Activated CD4-positive, alpha-beta T cell treated with anti-CD3 and anti-CD28 coated beads for 48 hours (primary cell): Measurements from ENCODE around the gene INSR.
"Not testable (repeated sequence)": the region's sequence is repeated elsewhere in the genome, so short reads cannot be mapped to it uniquely, and the experiment has no call there.

ENCODE experiments used
- DNase-seq: peaks from one replicate; pipeline ENCODE4 v3.0.0-alpha.2; 2020

The INSR gene

DNA sequence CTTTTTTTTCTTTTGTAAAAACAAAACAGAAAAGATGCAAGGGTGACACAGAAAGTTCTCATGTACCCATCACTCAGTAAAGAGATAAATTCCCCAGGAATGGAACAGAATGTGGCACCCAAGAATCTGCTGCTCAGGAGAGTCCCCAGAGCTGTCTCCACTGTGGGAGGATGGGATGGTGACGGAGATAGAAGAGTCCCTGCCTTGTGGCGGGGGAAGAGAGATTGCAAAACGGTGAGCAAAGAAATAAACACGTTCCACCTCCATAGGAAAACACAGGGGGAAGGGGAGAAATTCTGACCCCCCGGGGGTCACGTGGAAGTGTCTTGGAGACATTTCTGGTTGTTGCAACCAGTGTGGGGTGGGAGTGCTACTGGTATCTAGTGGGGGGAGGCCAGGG, 76.4 kb downstream of the INSR start:
- DNase-seq, result no peak

- peak; percentile 57 for DNase-seq
These were observed 77.8 kb downstream of the INSR start for GRCh38 chr19:7216373-7216902.

DNA sequence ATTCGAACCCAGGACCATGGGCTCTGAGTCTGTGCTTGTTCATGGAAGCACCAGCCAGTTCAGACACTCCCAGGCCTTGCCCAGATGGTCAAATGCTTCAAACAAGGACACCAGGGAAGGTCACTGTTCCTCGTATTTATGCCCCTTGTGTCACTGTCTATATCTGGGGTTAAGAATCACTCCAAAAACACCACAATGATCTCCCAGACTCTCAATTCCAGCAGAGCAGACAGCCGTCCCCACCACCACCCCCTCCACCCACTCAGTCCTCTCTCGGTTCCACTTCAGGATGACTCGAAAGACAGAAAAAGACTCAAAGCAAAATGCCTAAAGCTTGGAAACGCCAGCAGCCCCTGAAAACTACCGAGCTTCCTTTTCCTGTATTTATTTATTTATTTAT, 79.0 kb downstream of the INSR start:
- no peak for DNase-seq

GRCh38 chr19:7214324-7215089, 79.7 kb downstream of the INSR start:
- DNase-seq, result no peak

- peak; percentile 43 for DNase-seq
These were observed 80.4 kb downstream of the INSR start for GRCh38 chr19:7213628-7214323.

DNA sequence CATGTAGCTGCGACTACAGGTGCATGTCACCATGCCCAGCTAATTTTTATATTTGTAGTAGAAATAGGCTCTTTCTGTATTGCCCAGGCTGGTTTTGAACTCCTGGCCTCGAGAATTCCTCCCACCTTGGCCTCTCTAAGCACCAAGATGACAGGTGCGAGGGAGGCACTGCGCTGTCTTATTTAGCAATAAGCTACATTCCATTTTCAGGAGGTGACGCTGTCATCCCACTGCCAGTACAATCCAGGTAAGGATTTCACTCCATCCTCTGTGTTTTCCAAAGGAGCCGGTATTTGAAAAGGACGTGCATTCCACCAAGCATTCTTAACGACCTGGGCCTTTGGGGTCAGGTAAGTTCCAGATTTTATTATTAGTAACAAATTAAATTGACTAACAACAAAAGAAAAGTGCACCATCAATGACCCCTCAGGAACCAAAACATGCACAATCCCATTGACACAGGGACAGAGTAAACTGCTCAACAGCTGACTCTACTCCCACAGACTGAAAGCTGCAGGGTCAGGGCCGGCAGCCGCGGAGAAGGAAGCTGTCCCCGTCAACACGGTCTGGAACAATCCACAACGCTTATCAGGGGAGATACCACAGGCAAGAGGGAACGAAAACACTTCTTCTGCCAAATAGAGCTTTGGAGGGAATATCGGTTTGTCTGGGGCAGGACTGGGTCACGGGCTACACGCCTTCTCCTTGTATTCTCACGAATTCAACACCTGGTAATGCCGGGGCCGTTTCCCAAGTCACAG, 82.8 kb downstream of the INSR start:
- DNase-seq, result no peak

DNA sequence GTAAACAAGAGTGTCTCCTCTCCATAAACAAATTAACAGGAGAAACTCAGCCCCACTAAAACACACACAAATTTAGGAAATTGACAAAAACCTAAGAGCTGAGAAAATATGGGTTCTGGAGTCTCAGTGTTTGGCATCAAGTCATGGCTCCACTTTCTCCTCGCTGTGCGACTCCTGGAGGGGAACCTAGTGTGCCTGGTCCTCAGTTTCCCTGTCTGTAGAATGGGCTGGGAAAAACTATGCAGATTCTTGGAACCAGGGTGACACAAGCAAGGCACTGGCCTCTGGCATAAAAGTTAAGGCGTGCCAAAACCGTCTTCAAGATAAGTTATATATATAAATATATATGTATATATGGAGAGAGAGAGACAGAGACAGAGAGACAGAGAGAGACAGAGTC, 83.9 kb downstream of the INSR start:
- DNase-seq, result no peak

- peak; percentile 27 for DNase-seq
These were observed 84.5 kb downstream of the INSR start for GRCh38 chr19:7209597-7210325.

DNA sequence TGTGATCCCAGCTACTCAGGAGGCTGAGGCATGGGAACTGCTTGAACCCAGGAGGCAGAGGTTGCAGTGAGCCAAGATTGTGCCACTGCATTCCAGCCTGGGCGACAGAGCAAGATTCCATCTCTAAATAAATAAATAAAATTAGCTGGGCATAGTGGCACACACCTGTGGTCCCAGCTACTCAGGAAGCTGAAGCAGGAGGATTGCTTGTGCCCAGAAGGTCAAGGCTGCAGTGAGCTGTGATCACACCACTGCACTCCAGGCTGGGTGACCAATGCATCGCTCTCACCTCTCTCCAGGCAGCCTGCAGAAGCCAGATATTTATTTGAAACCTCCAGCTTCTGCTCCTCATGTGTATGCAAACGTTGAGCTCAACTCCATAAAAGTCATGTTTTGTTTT, 85.2 kb downstream of the INSR start:
- not testable (repeated sequence) for DNase-seq

- no peak for DNase-seq
These were observed 90.9 kb downstream of the INSR start for GRCh38 chr19:7203332-7203731.

GRCh38 chr19:7202888-7203287, 91.3 kb downstream of the INSR start:
- DNase-seq, result no peak

- peak; percentile 32 for DNase-seq
These were observed 93.5 kb downstream of the INSR start for GRCh38 chr19:7200736-7201135.

DNA sequence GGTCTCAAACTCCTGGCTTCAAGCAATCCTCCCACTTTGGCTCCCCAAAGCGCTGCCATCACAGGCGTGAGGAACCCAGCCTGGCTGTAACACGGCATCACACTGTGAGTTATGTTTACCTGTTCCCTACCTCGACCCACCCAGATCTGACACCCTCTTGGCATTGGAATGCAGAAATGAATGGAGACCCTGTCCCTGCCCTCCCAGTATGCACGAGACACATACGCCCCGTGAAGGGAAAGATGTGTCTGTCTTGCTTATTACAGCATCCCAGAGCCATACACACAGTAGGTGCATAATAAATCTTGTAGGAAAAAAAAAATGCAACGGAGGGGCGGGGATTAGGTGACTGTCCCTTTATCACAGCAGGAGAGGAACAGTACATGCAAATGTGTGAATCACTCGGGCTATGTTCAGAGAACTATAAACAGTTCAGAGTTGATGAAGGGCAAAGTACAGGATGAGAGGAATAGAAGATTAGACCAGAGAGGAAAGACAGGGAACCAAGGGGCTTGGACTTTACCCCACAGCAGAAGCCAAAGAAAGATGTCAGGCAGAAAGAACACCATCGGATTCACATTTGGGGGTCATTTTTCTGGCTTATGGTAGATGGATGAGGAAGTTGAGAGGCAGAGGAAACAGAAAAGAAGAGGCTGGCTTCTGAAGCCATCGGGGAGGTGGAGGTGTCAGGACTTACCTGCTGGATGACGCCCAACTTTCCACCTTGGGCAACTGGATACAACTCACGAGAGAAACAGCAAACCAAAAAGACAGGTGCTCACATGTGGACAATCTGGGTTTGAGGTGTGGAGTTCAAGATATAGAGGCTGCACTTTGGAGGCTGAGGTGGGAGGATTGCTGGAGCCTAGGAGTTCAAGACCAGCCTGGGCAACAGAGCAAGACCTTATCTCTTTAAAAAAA, 94.3 kb downstream of the INSR start:
- no peak for DNase-seq

- peak; percentile 92 for DNase-seq
These were observed 96.2 kb downstream of the INSR start for GRCh38 chr19:7197760-7198696.

DNA sequence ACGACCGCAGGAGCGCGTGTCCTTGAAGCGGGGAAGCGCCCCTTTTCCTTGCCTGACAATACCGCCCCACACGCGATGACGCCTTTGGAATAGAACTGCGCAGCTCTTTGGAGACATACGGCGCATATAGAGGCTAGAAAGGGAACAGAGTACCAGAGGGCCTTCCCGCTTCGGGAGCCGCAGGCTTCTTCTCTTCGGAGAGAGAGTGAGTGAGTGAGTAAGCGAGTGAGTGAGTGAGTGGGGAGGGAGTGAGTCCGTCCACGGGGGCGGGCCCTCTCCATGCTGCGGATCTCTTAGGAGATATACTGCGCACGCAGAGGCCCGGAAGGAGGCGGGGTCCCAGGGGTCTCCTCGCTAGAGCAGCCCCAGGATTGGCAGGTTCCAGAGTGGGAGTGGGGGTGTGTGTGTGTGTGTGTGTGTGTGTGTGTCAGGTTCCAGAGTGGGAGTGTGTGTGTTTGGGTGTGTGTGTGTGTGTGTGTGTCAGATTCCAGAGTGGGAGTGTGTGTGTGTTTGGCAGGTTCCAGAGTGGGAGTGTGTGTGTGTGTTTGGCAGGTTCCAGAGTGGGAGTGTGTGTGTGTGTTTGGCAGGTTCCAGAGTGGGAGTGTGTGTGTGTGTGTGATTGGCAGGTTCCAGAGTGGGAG, 97.0 kb downstream of the INSR start:
- peak; percentile 95 for DNase-seq

- DNase-seq, result no peak
These were observed 97.5 kb downstream of the INSR start for GRCh38 chr19:7196763-7197118.

GRCh38 chr19:7195046-7195445, 99.2 kb downstream of the INSR start:
- DNase-seq, result no peak

DNA sequence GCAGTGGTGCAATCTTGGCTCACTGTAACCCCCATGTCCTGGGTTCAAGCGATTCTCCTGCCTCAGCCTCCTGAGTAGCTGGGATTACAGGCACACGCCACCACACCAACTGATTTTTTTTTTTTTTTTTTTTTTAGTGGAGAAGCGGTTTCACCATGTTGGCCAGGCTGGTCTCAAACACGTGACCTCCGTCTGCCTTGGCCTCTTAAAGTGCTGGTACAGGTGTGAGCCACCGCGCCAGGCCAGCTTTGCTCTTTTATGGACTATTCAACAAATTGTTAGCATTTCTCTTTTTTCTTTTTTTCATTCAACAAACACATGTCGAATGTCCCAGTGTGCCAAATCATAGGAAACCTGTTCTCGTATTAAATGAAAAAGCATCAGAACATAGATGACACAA, 99.6 kb downstream of the INSR start:
- DNase-seq, result no peak

- peak; percentile 52 for DNase-seq
These were observed 102.1 kb downstream of the INSR start for GRCh38 chr19:7191946-7192691.
